ENCODE measurements around the gene COL19A1. TPM values are rescaled to one million over a fixed set of nuclear protein-coding genes. Genes with fewer than 3 reads are reported as not detected.

COL19A1 gene
- total and polyA plus RNA-seq, 2 experiments from 2014 or later, result not detected

GRCh38 chr6:69942485-69942884, 76.1 kb downstream of the COL19A1 start:
- Histone ChIP-seq H3K9me2 (ENCODE audit: insufficient read depth) (no peaks in the 10 kb centered on the region), H2AFZ (no peak overlapping the region), H4K20me1 (replicated peaks; ENCODE audit: insufficient read depth) (no peaks in the 10 kb centered on the region), H3K4me2 (no peak overlapping the region), H3K36me3 (ENCODE audit: insufficient read depth) (no peaks in the 10 kb centered on the region), H3K27me3 (ENCODE audit: insufficient read depth) (no peaks in the 10 kb centered on the region), H3K27ac (ENCODE audit: low read depth) (no peak overlapping the region), H3K79me2 (replicated peaks; ENCODE audit: insufficient read depth) (no peaks in the 10 kb centered on the region), H3F3A (replicated peaks; ENCODE audit: low read depth) (no peaks in the 10 kb centered on the region), H3K4me1 (ENCODE audit: insufficient read depth) (no peaks in the 10 kb centered on the region), H3K4me3 (no peak overlapping the region)
- TF ChIP-seq, protein P1, sequence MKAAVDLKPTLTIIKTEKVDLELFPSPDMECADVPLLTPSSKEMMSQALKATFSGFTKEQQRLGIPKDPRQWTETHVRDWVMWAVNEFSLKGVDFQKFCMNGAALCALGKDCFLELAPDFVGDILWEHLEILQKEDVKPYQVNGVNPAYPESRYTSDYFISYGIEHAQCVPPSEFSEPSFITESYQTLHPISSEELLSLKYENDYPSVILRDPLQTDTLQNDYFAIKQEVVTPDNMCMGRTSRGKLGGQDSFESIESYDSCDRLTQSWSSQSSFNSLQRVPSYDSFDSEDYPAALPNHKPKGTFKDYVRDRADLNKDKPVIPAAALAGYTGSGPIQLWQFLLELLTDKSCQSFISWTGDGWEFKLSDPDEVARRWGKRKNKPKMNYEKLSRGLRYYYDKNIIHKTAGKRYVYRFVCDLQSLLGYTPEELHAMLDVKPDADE (IDR thresholded peaks at IDR 0.05), result no peak
- TF ChIP-seq ZNF462 (CRISPR knock-in tag; IDR thresholded peaks at IDR 0.05) (no peak), POLR2AphosphoS5 (IDR thresholded peaks at IDR 0.05; ENCODE audit: low read depth) (no peak), ZNF114 (CRISPR knock-in tag; IDR thresholded peaks at IDR 0.05) (no peak), EZH2phosphoT487 (IDR thresholded peaks at IDR 0.05; ENCODE audit: unreplicated experiment) (no peak), EZH2 (IDR thresholded peaks at IDR 0.05; ENCODE audit: low read depth, unreplicated experiment) (no peak), NANOG (IDR thresholded peaks at IDR 0.05; ENCODE audit: borderline replicate concordance) (no peak), STAT1 (IDR thresholded peaks at IDR 0.05; ENCODE audit: unreplicated experiment) (no peak), JUNB (IDR thresholded peaks at IDR 0.05; ENCODE audit: unreplicated experiment) (no peak), ZNF331 (CRISPR knock-in tag; IDR thresholded peaks at IDR 0.05; ENCODE audit: low read depth) (no peak), CREB1 (CRISPR knock-in tag; IDR thresholded peaks at IDR 0.05; ENCODE audit: low read depth) (no peak)
- TF ChIP-seq, protein P2, sequence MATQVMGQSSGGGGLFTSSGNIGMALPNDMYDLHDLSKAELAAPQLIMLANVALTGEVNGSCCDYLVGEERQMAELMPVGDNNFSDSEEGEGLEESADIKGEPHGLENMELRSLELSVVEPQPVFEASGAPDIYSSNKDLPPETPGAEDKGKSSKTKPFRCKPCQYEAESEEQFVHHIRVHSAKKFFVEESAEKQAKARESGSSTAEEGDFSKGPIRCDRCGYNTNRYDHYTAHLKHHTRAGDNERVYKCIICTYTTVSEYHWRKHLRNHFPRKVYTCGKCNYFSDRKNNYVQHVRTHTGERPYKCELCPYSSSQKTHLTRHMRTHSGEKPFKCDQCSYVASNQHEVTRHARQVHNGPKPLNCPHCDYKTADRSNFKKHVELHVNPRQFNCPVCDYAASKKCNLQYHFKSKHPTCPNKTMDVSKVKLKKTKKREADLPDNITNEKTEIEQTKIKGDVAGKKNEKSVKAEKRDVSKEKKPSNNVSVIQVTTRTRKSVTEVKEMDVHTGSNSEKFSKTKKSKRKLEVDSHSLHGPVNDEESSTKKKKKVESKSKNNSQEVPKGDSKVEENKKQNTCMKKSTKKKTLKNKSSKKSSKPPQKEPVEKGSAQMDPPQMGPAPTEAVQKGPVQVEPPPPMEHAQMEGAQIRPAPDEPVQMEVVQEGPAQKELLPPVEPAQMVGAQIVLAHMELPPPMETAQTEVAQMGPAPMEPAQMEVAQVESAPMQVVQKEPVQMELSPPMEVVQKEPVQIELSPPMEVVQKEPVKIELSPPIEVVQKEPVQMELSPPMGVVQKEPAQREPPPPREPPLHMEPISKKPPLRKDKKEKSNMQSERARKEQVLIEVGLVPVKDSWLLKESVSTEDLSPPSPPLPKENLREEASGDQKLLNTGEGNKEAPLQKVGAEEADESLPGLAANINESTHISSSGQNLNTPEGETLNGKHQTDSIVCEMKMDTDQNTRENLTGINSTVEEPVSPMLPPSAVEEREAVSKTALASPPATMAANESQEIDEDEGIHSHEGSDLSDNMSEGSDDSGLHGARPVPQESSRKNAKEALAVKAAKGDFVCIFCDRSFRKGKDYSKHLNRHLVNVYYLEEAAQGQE (IDR thresholded peaks at IDR 0.05; ENCODE audit: unreplicated experiment), result no peak
- TF ChIP-seq, protein P3, sequence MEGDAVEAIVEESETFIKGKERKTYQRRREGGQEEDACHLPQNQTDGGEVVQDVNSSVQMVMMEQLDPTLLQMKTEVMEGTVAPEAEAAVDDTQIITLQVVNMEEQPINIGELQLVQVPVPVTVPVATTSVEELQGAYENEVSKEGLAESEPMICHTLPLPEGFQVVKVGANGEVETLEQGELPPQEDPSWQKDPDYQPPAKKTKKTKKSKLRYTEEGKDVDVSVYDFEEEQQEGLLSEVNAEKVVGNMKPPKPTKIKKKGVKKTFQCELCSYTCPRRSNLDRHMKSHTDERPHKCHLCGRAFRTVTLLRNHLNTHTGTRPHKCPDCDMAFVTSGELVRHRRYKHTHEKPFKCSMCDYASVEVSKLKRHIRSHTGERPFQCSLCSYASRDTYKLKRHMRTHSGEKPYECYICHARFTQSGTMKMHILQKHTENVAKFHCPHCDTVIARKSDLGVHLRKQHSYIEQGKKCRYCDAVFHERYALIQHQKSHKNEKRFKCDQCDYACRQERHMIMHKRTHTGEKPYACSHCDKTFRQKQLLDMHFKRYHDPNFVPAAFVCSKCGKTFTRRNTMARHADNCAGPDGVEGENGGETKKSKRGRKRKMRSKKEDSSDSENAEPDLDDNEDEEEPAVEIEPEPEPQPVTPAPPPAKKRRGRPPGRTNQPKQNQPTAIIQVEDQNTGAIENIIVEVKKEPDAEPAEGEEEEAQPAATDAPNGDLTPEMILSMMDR (conservative IDR thresholded peaks at IDR 0.05; ENCODE audit: low read depth in 2 of 2), result no peak
- Mint-ChIP-seq H3K4me1 (no peaks in the 10 kb centered on the region), H3K36me3 (ENCODE audit: low read depth) (no peaks in the 10 kb centered on the region), H3K9me3 (no peaks in the 10 kb centered on the region; the same call in 2 of the 3 replicates), H3K4me3 (no peak overlapping the region), H3K27me3 (ENCODE audit: insufficient read depth, low read depth, poor library complexity) (no peaks in the 10 kb centered on the region), H3K27ac (no peak overlapping the region)
- ATAC-seq (no peak), DNase-seq (ENCODE audit: low spot score) (no peak)

Measured in GM23338 (cell line).